Muscle layer of colon (tissue), 2 donors: ENCODE data around the gene HRH2.

Source experiments
- H3K27ac ChIP-seq: one replicate; pipeline ENCODE4 v1.7.0; 2013; ENCODE audit warnings: low read depth, mild to moderate bottlenecking, low read length, moderate library complexity
- H3K27me3 ChIP-seq, 2 donors: one replicate each; pipeline ENCODE4 v1.7.0; 2013; ENCODE audit warnings: low read length in 2 of 2, mild to moderate bottlenecking in 2 of 2; ENCODE audit not compliant: insufficient read depth in 2 of 2, control insufficient read depth in 1 of 2
- H3K36me3 ChIP-seq: one replicate; pipeline ENCODE4 v1.7.0; 2013; ENCODE audit warnings: mild to moderate bottlenecking, low read length; ENCODE audit not compliant: insufficient read depth
- H3K4me1 ChIP-seq: one replicate; pipeline ENCODE4 v1.7.0; 2013; ENCODE audit warnings: mild to moderate bottlenecking, low read length; ENCODE audit not compliant: insufficient read depth
- H3K4me3 ChIP-seq, 2 donors: one replicate each; pipeline ENCODE4 v1.7.0; 2013; ENCODE audit warnings: low read length in 2 of 2, low read depth in 1 of 2, mild to moderate bottlenecking in 1 of 2, moderate library complexity in 1 of 2
- H3K9ac ChIP-seq: one replicate; pipeline ENCODE4 v1.7.0; 2013; ENCODE audit warnings: low read length
- H3K9me3 ChIP-seq: one replicate; pipeline ENCODE4 v1.7.0; 2013; ENCODE audit warnings: mild to moderate bottlenecking, low read length
- donor health status: abdominal sarcoma.
- donor health status: Adenocarcinoma of cecum.

Gene HRH2

DNA sequence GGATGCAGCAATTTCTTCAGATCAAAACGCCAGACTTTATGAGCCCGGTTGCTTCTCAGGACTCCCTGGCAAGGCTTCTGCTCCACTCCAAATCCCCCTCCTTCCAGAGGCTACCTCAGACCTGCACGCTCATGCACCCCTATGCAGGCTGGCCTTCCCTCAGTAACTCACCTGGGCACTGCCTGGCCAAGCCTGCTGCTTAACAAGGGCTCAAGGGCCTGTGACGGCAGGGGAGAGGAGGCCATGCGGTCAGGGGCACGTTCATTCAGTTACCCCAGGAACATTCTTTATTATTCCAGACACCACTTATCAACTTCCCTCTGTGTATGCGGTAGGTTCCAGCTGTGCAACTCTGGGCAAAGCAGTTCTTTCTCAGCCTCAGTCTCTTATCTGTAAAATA is 79.6 kb downstream of the HRH2 start:
- Histone ChIP-seq H3K27me3 (peaks cover 4 to 5% of the 10 kb centered on the region in 2 donors), H3K4me3 (no peak overlapping the region), H3K27ac (no peak overlapping the region), H3K36me3 (no peaks in the 10 kb centered on the region), H3K9me3 (no peaks in the 10 kb centered on the region), H3K4me1 (no peaks in the 10 kb centered on the region), H3K9ac (no peak overlapping the region)

DNA sequence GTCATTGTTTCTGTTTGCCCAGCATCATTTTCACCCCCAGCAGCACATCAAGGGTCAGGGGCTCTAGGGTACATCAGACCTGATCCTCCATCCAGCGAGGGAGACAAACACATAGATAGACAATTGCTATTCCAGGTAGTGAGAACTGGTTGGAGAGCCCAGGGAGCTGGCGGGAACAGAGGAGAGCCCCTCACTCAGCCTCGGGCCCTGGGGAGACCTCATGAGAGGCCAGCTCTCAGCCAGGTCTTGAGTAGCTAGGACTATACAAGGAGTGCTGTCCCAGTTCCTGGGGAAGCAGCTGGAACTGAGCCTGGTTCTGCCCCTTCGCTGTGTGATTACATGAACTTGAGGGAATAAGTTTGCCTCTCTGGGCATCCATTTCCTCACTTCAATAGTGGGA is 80.3 kb downstream of the HRH2 start:
- H3K4me1 ChIP-seq = no peaks in the 10 kb centered on the region
- peaks cover 4 to 5% of the 10 kb centered on the region in 2 donors for H3K27me3 ChIP-seq
- no peak overlapping the region for H3K27ac ChIP-seq
- no peak overlapping the region for H3K9ac ChIP-seq
- no peaks in the 10 kb centered on the region for H3K9me3 ChIP-seq
- no peaks in the 10 kb centered on the region for H3K36me3 ChIP-seq
- H3K4me3 ChIP-seq = no peak overlapping the region

DNA sequence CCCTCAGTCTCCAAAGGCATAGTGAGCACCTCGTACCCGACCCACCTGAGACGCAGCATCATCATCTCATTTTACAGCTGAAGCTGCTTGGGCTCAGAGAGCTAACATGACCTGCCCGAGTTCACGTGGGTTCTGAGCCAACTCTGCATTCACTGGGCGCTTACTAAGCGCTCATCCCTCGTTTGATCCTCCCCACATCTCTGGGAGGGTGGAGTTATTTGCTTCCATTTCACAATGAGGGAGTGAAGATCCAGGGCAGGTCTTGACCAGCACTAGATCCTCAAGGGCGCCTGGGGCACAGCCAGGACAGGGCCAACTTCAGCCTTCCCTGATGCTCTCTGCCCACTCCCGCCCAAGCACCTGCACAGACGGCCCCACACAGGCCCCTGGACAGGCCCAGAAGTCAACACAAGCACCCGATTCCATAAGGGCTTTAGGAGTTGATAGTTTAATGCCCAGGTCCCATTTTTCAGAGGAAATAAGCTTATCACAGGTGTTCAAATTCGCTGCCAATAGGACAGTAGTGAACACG is 80.8 kb downstream of the HRH2 start:
- H3K4me1 ChIP-seq = no peaks in the 10 kb centered on the region
- H3K4me3 ChIP-seq = no peak overlapping the region
- no peaks in the 10 kb centered on the region for H3K36me3 ChIP-seq
- no peaks in the 10 kb centered on the region for H3K9me3 ChIP-seq
- H3K27me3 ChIP-seq = peaks cover 4 to 5% of the 10 kb centered on the region in 2 donors
- no peak overlapping the region for H3K9ac ChIP-seq
- no peak overlapping the region for H3K27ac ChIP-seq

DNA sequence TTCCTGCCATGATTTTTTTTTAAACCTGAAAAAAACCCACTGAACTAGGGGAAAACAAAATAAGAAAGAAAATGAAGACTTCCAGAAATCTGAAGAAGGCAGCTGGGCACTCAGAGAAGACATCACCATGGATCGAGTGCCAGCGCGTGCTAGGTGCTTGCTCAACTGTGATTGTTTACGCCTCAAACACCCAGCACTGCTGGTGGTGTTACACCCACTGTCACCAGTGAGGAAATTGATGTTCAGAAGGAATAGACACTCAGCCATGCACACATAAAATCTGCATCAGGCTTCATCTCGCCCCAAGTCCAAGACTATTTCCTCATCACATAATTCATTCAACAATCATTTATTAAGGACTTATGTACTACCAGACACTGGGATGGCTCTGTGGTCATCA is 82.1 kb downstream of the HRH2 start:
- no peaks in the 10 kb centered on the region for H3K9me3 ChIP-seq
- H3K27ac ChIP-seq = no peak overlapping the region
- no peak overlapping the region for H3K4me3 ChIP-seq
- H3K4me1 ChIP-seq = no peaks in the 10 kb centered on the region
- peaks cover 4 to 5% of the 10 kb centered on the region in 2 donors for H3K27me3 ChIP-seq
- no peaks in the 10 kb centered on the region for H3K36me3 ChIP-seq
- no peak overlapping the region for H3K9ac ChIP-seq

DNA sequence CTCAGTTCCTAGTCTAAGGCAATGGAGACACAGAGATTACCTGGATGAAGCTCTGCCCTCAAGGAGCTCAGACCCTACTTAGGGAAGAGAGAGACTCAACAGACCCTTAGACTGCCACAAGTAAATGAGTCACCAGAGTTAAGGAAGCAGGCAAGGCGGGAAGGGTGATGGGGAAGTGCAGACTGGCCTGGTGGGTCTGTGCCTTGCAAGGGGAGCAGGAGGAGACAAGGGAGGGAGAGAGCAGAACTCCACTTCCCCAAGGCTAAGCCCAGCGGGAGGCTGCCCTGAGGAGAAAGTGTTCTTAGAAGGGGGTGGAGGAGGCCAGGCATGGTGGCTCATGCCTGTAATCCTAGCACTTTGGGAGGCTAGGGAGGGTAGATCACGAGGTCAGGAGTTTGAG is 83.7 kb downstream of the HRH2 start:
- H3K9me3 ChIP-seq = no peaks in the 10 kb centered on the region
- H3K4me1 ChIP-seq = no peaks in the 10 kb centered on the region
- no peak overlapping the region for H3K9ac ChIP-seq
- H3K27ac ChIP-seq = no peak overlapping the region
- H3K36me3 ChIP-seq = no peaks in the 10 kb centered on the region
- no peak overlapping the region for H3K4me3 ChIP-seq
- peaks cover 4% of the 10 kb centered on the region in 2 donors for H3K27me3 ChIP-seq

DNA sequence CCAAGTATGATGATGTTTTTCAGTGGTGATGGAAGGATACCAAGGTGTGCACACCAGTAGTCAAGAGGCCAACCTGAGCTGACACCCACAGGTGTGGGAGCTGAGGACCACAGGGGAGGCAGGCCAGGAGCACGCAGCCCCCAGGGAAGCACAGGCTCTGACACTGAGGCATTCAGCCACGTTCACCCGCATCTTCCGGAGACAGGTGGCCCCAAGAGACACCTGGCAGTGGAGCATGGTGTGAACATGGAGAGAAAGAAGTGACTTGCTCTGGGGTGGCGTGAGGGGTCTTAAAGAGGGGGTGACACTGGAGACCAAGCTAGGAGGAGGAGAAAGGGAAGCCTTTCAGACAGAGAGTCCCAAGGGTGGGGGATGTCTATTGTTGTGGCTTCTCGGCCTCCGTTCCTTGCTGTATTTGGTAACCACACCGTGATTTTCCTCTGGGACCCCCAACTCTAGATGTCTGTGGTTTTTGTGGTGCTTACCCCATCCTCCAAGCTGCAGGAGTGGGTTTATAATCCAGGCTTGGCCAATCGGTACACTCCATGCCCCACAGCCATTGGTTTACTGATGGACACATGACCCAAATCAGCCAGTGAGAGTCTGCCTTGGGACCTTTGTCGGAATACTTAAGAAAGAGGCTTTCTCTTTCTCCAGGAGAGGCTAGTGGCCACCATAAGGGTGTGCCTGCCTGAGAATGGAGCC is 84.6 kb downstream of the HRH2 start:
- H3K27me3 ChIP-seq = peaks cover 0 to 4% of the 10 kb centered on the region in 2 donors
- no peaks in the 10 kb centered on the region for H3K36me3 ChIP-seq
- no peaks in the 10 kb centered on the region for H3K4me1 ChIP-seq
- no peaks in the 10 kb centered on the region for H3K9me3 ChIP-seq
- H3K9ac ChIP-seq = no peak overlapping the region
- no peak overlapping the region for H3K27ac ChIP-seq
- no peak overlapping the region for H3K4me3 ChIP-seq

DNA sequence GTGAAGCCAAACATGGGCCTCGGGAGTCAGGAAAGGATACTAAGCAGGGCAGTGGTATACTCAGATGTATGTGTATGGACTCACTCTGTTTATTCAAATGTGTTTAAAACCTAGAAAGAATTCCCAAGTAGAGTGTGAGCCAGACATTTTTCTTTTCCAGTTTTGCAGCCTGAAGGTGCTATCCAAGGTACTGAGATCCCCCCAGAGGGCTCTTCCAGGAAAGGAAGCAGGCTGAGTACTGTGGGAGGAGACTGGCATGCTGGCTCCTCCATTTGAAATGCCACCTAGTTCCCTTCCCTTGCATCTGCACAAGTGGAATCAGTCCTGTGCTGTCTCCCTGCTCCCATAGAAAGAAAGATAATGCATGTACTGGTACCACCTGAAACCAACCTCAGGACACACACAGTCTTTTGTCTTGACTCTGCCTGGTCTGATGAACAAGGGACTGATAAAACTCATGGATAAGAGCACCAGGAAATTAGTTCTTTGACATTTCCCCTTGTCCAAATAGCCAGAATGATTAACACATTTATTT is 85.9 kb downstream of the HRH2 start:
- peaks cover 0 to 4% of the 10 kb centered on the region in 2 donors for H3K27me3 ChIP-seq
- H3K36me3 ChIP-seq = no peaks in the 10 kb centered on the region
- no peak overlapping the region for H3K27ac ChIP-seq
- no peaks in the 10 kb centered on the region for H3K4me1 ChIP-seq
- H3K4me3 ChIP-seq = no peak overlapping the region
- no peak overlapping the region for H3K9ac ChIP-seq
- H3K9me3 ChIP-seq = no peaks in the 10 kb centered on the region

DNA sequence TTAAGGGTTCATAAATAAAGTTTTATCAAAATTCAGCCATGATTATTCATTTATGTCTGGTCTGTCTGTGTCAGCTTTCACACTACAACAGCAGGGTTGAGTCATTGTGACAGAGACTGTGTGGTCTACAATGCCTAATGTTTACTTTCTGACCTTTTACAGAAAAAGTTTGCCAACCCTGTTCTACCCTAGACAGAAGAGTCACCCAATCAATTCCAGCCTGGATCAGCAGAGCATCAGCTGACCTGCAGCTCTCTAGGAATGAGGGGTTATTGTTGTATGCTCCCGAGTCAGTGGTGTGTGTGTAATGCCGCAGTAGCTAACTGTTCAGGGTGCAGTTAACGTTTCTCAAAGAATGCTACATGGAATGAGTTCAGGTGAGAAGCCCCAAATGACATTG is 87.3 kb downstream of the HRH2 start:
- Histone ChIP-seq H3K9ac (no peak overlapping the region), H3K27ac (no peak overlapping the region), H3K9me3 (no peaks in the 10 kb centered on the region), H3K36me3 (no peaks in the 10 kb centered on the region), H3K4me3 (no peak overlapping the region), H3K27me3 (no peaks in the 10 kb centered on the region), H3K4me1 (no peaks in the 10 kb centered on the region)

DNA sequence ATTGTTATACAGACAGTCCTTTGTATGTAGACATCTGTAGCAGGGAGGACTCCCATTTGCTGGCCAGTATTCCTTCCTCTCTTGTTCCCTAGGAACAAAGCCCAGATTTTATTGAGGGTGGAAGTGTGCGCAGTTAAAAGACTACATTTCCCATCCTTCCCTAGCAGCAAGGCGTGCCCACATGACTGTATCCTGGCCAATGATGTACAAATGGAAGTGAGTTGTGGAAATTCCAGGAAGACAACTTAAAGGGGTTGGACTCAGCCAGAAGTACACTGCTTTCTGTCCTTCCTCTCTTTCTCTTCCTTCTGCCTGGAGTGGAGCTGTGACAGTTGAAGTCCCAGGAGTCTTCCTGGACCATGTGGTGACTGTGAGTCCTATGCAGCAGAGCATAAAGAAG is 89.0 kb downstream of the HRH2 start:
- H3K27me3 ChIP-seq = no peaks in the 10 kb centered on the region
- no peak overlapping the region for H3K27ac ChIP-seq
- no peak overlapping the region for H3K9ac ChIP-seq
- no peak overlapping the region for H3K4me3 ChIP-seq
- H3K36me3 ChIP-seq = no peaks in the 10 kb centered on the region
- H3K4me1 ChIP-seq = no peaks in the 10 kb centered on the region
- no peaks in the 10 kb centered on the region for H3K9me3 ChIP-seq

DNA sequence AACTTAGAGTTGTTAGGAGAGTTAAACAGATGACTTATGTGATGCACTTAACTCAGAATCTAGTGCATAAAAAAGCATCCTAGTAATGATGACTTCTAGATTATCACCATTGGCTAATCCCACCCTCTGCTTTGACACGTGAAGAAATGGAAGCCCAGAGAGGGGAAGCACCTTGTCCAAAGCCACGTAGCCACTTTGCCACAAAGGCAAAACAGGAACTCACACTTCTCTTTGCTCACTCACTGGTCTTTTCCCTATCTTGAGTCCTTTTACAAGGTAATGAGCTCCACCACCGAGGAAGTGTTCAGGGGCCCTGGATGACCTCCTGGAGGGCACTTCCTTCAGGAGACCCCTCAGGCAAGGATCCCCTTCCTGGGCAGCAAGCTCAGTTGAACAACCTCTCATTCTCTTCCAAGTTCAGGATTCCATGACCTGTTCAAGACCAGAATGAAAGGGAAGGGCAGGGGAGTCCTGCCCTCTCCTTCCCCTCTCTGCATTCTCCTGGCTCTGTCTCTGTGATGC is 89.7 kb downstream of the HRH2 start:
- Histone ChIP-seq H3K4me3 (no peak overlapping the region), H3K9ac (no peak overlapping the region), H3K4me1 (no peaks in the 10 kb centered on the region), H3K36me3 (no peaks in the 10 kb centered on the region), H3K27me3 (no peaks in the 10 kb centered on the region), H3K9me3 (no peaks in the 10 kb centered on the region), H3K27ac (no peak overlapping the region)

DNA sequence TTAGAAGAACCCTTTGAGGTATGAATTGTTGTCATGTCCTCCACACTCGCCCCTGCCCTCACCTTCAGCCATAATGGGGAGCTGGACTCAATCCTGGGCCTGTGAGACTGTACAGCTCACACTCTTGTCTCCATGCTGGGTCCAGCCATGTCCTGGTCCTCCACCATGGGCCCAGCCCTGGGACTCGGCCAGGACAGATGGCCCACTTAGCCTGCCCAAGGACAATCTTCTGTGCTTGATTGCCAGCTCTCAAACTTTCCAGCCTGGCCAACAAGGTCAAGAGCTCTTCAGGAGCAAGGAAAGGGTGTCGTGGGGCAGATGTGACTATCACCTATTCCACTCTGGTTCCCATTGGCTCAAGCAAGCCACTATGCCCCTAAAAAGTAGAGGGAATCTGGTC is 90.8 kb downstream of the HRH2 start:
- H3K36me3 ChIP-seq = no peaks in the 10 kb centered on the region
- no peaks in the 10 kb centered on the region for H3K9me3 ChIP-seq
- no peaks in the 10 kb centered on the region for H3K4me1 ChIP-seq
- H3K9ac ChIP-seq = no peak overlapping the region
- no peak overlapping the region for H3K27ac ChIP-seq
- no peak overlapping the region for H3K4me3 ChIP-seq
- no peaks in the 10 kb centered on the region for H3K27me3 ChIP-seq

DNA sequence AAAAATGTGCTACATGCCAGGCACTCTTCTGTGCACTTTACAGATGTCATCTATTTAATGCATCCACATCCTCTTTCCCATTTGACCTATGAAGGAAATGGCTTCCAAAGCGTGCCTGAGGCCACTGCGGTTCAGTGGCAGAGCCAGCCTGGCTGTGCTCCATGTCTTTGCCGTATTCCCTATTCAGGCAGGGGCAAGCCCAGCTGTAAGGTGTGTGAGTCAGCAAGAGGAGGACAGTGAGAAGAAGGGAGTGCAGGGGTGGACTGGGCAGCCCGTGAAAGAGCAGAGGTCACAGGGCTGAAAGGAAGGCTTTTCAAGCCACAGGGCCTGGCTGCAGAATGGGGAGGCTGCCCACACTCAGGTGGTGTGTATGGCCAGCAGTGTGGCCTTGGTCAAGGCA is 91.7 kb downstream of the HRH2 start:
- no peaks in the 10 kb centered on the region for H3K36me3 ChIP-seq
- no peak overlapping the region for H3K9ac ChIP-seq
- no peaks in the 10 kb centered on the region for H3K27me3 ChIP-seq
- no peaks in the 10 kb centered on the region for H3K9me3 ChIP-seq
- no peak overlapping the region for H3K4me3 ChIP-seq
- H3K27ac ChIP-seq = no peak overlapping the region
- H3K4me1 ChIP-seq = no peaks in the 10 kb centered on the region
